Natural killer cell (primary cell): ENCODE results near the gene ANP32A. TPM values are rescaled to one million over a fixed set of nuclear protein-coding genes. Genes with fewer than 3 reads are reported as not detected.

Experiments
- ATAC-seq, 3 donors: fragments of 150-1000 bp in 2 of 3; fragments of 200-7000 bp in 1 of 3; cut with Tn5 transposase; 1 replicate in 1 of 3; 2 replicates in 2 of 3; pipeline ENCODE4 v1.10.0; 2021; ENCODE audit warnings: mild to moderate bottlenecking in 2 of 3, moderate library complexity in 2 of 3
- DNase-seq, 2 donors: peaks; one replicate each; pipeline versions ENCODE4 v3.0.0 to v3.0.0-alpha.2; 2013 to 2021; ENCODE audit warnings: mixed read lengths in 1 of 2
- H3K27ac ChIP-seq: one replicate; pipeline ENCODE4 v1.5.1; 2013; ENCODE audit warnings: mild to moderate bottlenecking, low read length
- H3K27me3 ChIP-seq: one replicate; pipeline ENCODE4 v1.6.1; 2013; ENCODE audit warnings: low read length; ENCODE audit not compliant: control insufficient read depth, insufficient read depth
- H3K36me3 ChIP-seq: one replicate; pipeline ENCODE4 v1.6.1; 2013; ENCODE audit warnings: low read length; ENCODE audit not compliant: control insufficient read depth, insufficient read depth
- H3K4me1 ChIP-seq: one replicate; pipeline ENCODE4 v1.6.1; 2013; ENCODE audit warnings: low read length; ENCODE audit not compliant: control insufficient read depth, insufficient read depth
- H3K4me3 ChIP-seq: one replicate; pipeline ENCODE4 v1.5.1; 2013; ENCODE audit warnings: low read length
- H3K9me3 ChIP-seq: one replicate; pipeline ENCODE4 v1.6.1; 2013; ENCODE audit warnings: low read length; ENCODE audit not compliant: control insufficient read depth, insufficient read depth
- H3K27ac Mint-ChIP-seq, 2 donors: one replicate each; pipeline ENCODE4 v1.8.0; 2022; ENCODE audit warnings: mild to moderate bottlenecking in 2 of 2, mixed read lengths in 2 of 2, moderate library complexity in 1 of 2
- H3K27me3 Mint-ChIP-seq, 2 donors: one replicate each; pipeline ENCODE4 v1.8.0; 2022; ENCODE audit warnings: low read depth in 2 of 2, mixed read lengths in 2 of 2
- H3K36me3 Mint-ChIP-seq: one replicate; pipeline ENCODE4 v1.8.0; 2022; ENCODE audit warnings: mixed read lengths
- H3K4me1 Mint-ChIP-seq, 2 donors: one replicate each; pipeline ENCODE4 v1.8.0; 2022; ENCODE audit warnings: mixed read lengths in 2 of 2
- H3K4me3 Mint-ChIP-seq: one replicate; pipeline ENCODE4 v1.8.0; 2022; ENCODE audit warnings: mild to moderate bottlenecking, moderate library complexity, mixed read lengths
- H3K9me3 Mint-ChIP-seq, 2 donors: one replicate each; pipeline ENCODE4 v1.8.0; 2022; ENCODE audit warnings: mixed read lengths in 2 of 2
- WGBS: methylation state at CpG from one replicate; pipeline ENCODE4 v1.1.7; 2013; ENCODE audit warnings: missing lambda C conversion rate; ENCODE audit not compliant: insufficient coverage; 5-methylcytosine and 5-hydroxymethylcytosine counted together
- intact Hi-C: fragments of 100-400 bp; cut with micrococcal nuclease; formaldehyde crosslinking; loops from one replicate; pipeline ENCODE4 v1.14.2; 2022
- total RNA-seq, 4 donors: library from RNA; stranded (reverse); fragments of 120-200 nt in 1 of 4; gene quantifications; one replicate each; pipeline versions ENCODE4 v1.2.3 to v1.2.4, GENCODE V29; 2013 to 2022
- TF ChIP-seq, protein P1 (sequence below): fragments of 200-600 bp; IDR thresholded peaks from one replicate; pipeline ENCODE4 v1.8.0; 2022; ENCODE audit warnings: antibody characterized with exemption

The ANP32A gene
- total RNA-seq, 3 donors from 2014 or later (not counting 1 experiment from before 2014, with no cell fraction given): 133 to 150 (median 148) TPM

DNA sequence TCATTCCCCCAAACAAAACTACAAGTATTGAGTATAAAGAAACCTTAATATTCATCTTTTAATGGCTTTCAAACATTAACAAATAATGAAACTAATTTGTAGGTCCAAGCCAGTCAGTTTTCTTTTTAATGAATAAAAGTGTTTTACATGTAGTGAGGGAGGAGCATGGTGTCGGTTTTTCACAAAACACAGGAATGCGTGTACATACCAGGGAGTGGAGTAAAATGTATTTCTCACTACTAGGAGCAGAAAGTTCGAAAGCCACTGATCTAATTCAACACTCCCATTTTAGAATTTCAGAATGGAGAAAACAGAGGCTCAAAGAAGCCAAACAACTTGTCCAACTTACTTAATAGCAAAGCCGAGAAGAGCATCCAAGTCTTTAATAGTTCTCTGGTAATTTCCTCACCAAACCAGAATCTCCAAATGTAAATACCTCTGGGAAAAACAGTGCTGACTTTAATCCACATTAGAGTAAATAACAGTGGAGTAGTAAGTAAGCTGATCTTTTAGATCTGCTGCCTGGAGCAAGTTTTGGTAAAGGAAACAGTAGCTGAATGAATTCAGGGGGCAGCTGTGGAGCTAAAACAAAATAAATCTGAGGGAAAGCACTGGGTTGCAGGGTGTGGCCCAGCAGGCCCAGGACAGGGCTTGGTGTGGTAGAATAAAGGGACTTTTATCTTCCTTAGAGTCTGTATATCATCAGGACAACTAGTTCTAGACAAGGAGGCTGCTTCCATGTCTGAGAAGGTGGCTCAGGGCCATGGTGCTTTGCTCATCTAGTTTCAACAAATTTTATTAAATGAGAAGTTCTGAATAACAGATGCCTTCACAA, 7.9 kb downstream of the ANP32A start:
- H3K27me3 Mint-ChIP-seq: no peaks in the 10 kb centered on the region

DNA sequence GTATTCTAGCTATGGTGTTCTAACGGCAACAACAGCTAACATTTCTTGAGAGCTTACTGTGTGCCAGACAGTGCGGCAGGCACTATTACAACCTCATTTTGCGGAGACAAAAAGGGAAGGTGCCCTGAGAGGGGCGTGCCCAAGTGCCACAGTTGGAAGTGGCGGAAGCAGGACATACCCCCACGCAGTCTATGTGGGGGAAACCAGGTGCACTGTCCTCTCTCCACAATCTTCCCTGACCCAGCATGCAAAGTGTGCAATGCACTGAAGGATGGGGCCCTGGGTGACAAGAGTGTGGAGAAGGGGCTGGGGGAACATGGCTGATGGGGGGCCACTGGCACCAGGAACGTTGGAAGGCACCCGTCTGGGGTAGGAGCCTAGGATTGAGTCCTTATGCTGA, 8.6 kb downstream of the ANP32A start:
- WGBS: 86% methylated on average over 8 of the region's 8 CpGs
- Mint-ChIP-seq H3K27me3 (no peaks in the 10 kb centered on the region), H3K4me3 (no peak overlapping the region), H3K27ac (peak overlapping the region; percentile 18 to 74), H3K4me1 (peaks cover 86 to 90% of the 10 kb centered on the region in 2 donors), H3K9me3 (no peaks in the 10 kb centered on the region), H3K36me3 (no peaks in the 10 kb centered on the region)
- Histone ChIP-seq H3K27ac (no peak overlapping the region), H3K36me3 (peaks cover under 1% of the 10 kb centered on the region), H3K4me1 (peaks cover 57% of the 10 kb centered on the region), H3K27me3 (no peaks in the 10 kb centered on the region), H3K4me3 (no peak overlapping the region), H3K9me3 (no peaks in the 10 kb centered on the region)
- DNase-seq (no peak), ATAC-seq (no peak)
- TF ChIP-seq, protein P1, sequence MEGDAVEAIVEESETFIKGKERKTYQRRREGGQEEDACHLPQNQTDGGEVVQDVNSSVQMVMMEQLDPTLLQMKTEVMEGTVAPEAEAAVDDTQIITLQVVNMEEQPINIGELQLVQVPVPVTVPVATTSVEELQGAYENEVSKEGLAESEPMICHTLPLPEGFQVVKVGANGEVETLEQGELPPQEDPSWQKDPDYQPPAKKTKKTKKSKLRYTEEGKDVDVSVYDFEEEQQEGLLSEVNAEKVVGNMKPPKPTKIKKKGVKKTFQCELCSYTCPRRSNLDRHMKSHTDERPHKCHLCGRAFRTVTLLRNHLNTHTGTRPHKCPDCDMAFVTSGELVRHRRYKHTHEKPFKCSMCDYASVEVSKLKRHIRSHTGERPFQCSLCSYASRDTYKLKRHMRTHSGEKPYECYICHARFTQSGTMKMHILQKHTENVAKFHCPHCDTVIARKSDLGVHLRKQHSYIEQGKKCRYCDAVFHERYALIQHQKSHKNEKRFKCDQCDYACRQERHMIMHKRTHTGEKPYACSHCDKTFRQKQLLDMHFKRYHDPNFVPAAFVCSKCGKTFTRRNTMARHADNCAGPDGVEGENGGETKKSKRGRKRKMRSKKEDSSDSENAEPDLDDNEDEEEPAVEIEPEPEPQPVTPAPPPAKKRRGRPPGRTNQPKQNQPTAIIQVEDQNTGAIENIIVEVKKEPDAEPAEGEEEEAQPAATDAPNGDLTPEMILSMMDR: no peak
- intact Hi-C loops: loop anchor here (10.0 kb wide), 1 partner anchor 967 kb away; the partner anchor contains the start of gene RNU6-1

More for the DNA sequence above, 7.9 kb downstream of the ANP32A start:
- Mint-ChIP-seq H3K27ac (peak overlapping the region; percentile 18 to 74), H3K4me3 (no peak overlapping the region), H3K36me3 (no peaks in the 10 kb centered on the region), H3K4me1 (peaks cover 86 to 88% of the 10 kb centered on the region in 2 donors), H3K9me3 (no peaks in the 10 kb centered on the region)
- TF ChIP-seq, protein P1: no peak
- H3K9me3 ChIP-seq: no peaks in the 10 kb centered on the region
- 72% methylated on average over 4 of the region's 4 CpGs for WGBS
- ATAC-seq (no peak), DNase-seq (no peak)
- no peak overlapping the region for H3K27ac ChIP-seq
- peaks cover 50% of the 10 kb centered on the region for H3K4me1 ChIP-seq
- no peaks in the 10 kb centered on the region for H3K36me3 ChIP-seq
- H3K27me3 ChIP-seq: no peaks in the 10 kb centered on the region
- intact Hi-C loops: loop anchor here (10.0 kb wide), 1 partner anchor 968 kb away; the partner anchor contains the start of gene RNU6-1
- H3K4me3 ChIP-seq: no peak overlapping the region

DNA sequence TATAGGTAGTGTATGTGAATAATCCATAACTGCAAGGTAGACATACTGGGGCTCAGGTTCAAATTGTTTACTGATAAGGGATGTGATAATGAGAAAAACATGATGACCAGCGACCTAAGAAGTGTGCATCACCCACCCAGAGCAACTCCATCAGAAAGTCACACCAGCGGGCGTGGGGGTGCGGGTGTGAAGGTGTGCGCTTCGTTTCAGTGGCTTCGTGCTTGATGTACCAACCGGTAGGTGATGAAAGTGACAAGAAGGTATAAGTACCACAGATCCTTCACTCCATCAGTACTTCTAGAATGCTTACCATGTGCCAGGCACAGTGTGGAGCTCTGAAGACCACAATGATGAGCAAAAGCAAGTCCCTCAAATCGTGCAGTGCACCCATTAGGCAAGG, 11.2 kb downstream of the ANP32A start:
- no peak for DNase-seq
- TF ChIP-seq, protein P1: no peak
- Mint-ChIP-seq H3K4me1 (peaks cover 78 to 80% of the 10 kb centered on the region in 2 donors), H3K9me3 (no peaks in the 10 kb centered on the region), H3K36me3 (no peaks in the 10 kb centered on the region), H3K4me3 (no peak overlapping the region), H3K27ac (peak overlapping the region; percentile 34 to 83), H3K27me3 (no peaks in the 10 kb centered on the region)
- Histone ChIP-seq H3K36me3 (peaks cover 10% of the 10 kb centered on the region), H3K27ac (no peak overlapping the region), H3K9me3 (no peaks in the 10 kb centered on the region), H3K27me3 (no peaks in the 10 kb centered on the region), H3K4me1 (peaks cover 48% of the 10 kb centered on the region), H3K4me3 (no peak overlapping the region)
- peak; percentile 54 to 79 (median 76) for ATAC-seq
- 24% methylated on average over 9 of the region's 9 CpGs for WGBS
- intact Hi-C loops: no loop called here
